RWPE2 (cell line): ENCODE data around the gene CDHR5.

ENCODE experiments used
- ATAC-seq: fragments of 200-7000 bp; cut with Tn5 transposase; 3 replicates; pipeline ENCODE4 v1.9.1; 2021; ENCODE audit warnings: low read depth
- DNase-seq: peaks from one replicate; pipeline ENCODE4 v3.0.0-alpha.2; 2020; ENCODE audit warnings: low spot score
- H3K27ac ChIP-seq: fragments of 450-650 bp; 2 replicates; pipeline ENCODE4 v1.5.1; 2017; ENCODE audit warnings: mild to moderate bottlenecking; ENCODE audit not compliant: poor library complexity, severe bottlenecking
- H3K27me3 ChIP-seq: fragments of 250-450 bp; sonication (Bioruptor Pico); 2 replicates; pipeline ENCODE4 v1.5.1; 2021; ENCODE audit warnings: mild to moderate bottlenecking, moderate library complexity; ENCODE audit not compliant: insufficient read depth, poor library complexity, severe bottlenecking
- H3K36me3 ChIP-seq: fragments of 250-450 bp; sonication (Bioruptor Pico); 2 replicates; pipeline ENCODE4 v1.5.1; 2020; ENCODE audit warnings: low read depth, mild to moderate bottlenecking, moderate library complexity
- H3K4me1 ChIP-seq: fragments of 250-450 bp; sonication (Bioruptor Pico); 2 replicates; pipeline ENCODE4 v1.5.1; 2021; ENCODE audit warnings: mild to moderate bottlenecking, moderate library complexity; ENCODE audit not compliant: insufficient read depth, poor library complexity, severe bottlenecking
- H3K4me3 ChIP-seq: fragments of 250-450 bp; sonication (Bioruptor Pico); 2 replicates; pipeline ENCODE4 v1.5.1; 2021; ENCODE audit warnings: mild to moderate bottlenecking, moderate library complexity; ENCODE audit not compliant: severe bottlenecking
- H3K9me3 ChIP-seq: fragments of 250-450 bp; sonication (Bioruptor Pico); 2 replicates; pipeline ENCODE4 v1.5.1; 2021; ENCODE audit warnings: mild to moderate bottlenecking, moderate library complexity; ENCODE audit not compliant: severe bottlenecking
- CTCF ChIP-seq: fragments of 450-650 bp; IDR thresholded peaks from one replicate; pipeline ENCODE4 v1.5.1; 2017; ENCODE audit warnings: mild to moderate bottlenecking, moderate library complexity; ENCODE audit not compliant: poor library complexity, severe bottlenecking

CDHR5 gene

GRCh38 chr11:639332-639955, 14.7 kb upstream of the CDHR5 start:
- peaks cover 16% of the 10 kb centered on the region; the same call in 1 of the 2 replicates for H3K36me3 ChIP-seq
- H3K9me3 ChIP-seq: no peaks in the 10 kb centered on the region
- no peaks in the 10 kb centered on the region for H3K27me3 ChIP-seq
- TF ChIP-seq CTCF: no peak
- no peaks in the 10 kb centered on the region for H3K4me1 ChIP-seq
- no peak overlapping the region for H3K27ac ChIP-seq
- no peak for DNase-seq
- H3K4me3 ChIP-seq: no peak overlapping the region
- ATAC-seq: no peak

GRCh38 chr11:638631-639331, 14.0 kb upstream of the CDHR5 start:
- no peak overlapping the region for H3K4me3 ChIP-seq

GRCh38 chr11:637593-638521, 13.1 kb upstream of the CDHR5 start:
- Histone ChIP-seq H3K27me3 (no peaks in the 10 kb centered on the region), H3K4me3 (no peak overlapping the region), H3K9me3 (no peaks in the 10 kb centered on the region), H3K36me3 (peaks cover under 1% of the 10 kb centered on the region; the same call in 1 of the 2 replicates), H3K27ac (no peak overlapping the region), H3K4me1 (no peaks in the 10 kb centered on the region)
- no peak for TF ChIP-seq CTCF
- DNase-seq (no peak), ATAC-seq (no peak)

More at GRCh38 chr11:638631-639331, 14.0 kb upstream of the CDHR5 start:
- Histone ChIP-seq H3K36me3 (peaks cover 9% of the 10 kb centered on the region; the same call in 1 of the 2 replicates), H3K9me3 (no peaks in the 10 kb centered on the region), H3K27me3 (no peaks in the 10 kb centered on the region), H3K27ac (no peak overlapping the region), H3K4me1 (no peaks in the 10 kb centered on the region)
- no peak for TF ChIP-seq CTCF
- ATAC-seq: no peak
- no peak for DNase-seq

- H3K9me3 ChIP-seq: no peaks in the 10 kb centered on the region
- ATAC-seq (no peak), DNase-seq (peak; percentile 62)
- TF ChIP-seq CTCF: no peak
- no peak overlapping the region for H3K27ac ChIP-seq
- H3K27me3 ChIP-seq: no peaks in the 10 kb centered on the region
- H3K4me3 ChIP-seq: no peak overlapping the region
- no peaks in the 10 kb centered on the region for H3K4me1 ChIP-seq
- no peaks in the 10 kb centered on the region for H3K36me3 ChIP-seq
Observed at GRCh38 chr11:637333-637592, 12.5 kb upstream of the CDHR5 start.
